IMR-90 (cell line): Measurements from ENCODE around the gene ARRDC2.

ENCODE experiments used
- BHLHE40 ChIP-seq: fragments of 150-350 bp; IDR thresholded peaks from 2 replicates; pipeline ENCODE4 v1.6.1; 2016; ENCODE audit warnings: mild to moderate bottlenecking, low read depth, low read length
- CEBPB ChIP-seq: IDR thresholded peaks from 2 replicates; pipeline ENCODE4 v1.6.1; 2012; ENCODE audit warnings: low read depth, low read length, improper control_type of control experiment
- CHD1 ChIP-seq: IDR thresholded peaks from 2 replicates; pipeline ENCODE4 v1.6.1; 2012; ENCODE audit warnings: low read depth, low read length, improper control_type of control experiment
- MXI1 ChIP-seq: IDR thresholded peaks from 2 replicates; pipeline ENCODE4 v1.6.1; 2012; ENCODE audit warnings: low read depth, mild to moderate bottlenecking, low read length, moderate library complexity, borderline replicate concordance
- POLR2A ChIP-seq: IDR thresholded peaks from 2 replicates; pipeline ENCODE4 v1.6.1; 2012; ENCODE audit warnings: mild to moderate bottlenecking, low read depth, low read length
- RAD21 ChIP-seq: IDR thresholded peaks from 2 replicates; pipeline ENCODE4 v1.6.1; 2012; ENCODE audit warnings: low read length, improper control_type of control experiment
- RCOR1 ChIP-seq: IDR thresholded peaks from 2 replicates; pipeline ENCODE4 v1.6.1; 2012; ENCODE audit warnings: mild to moderate bottlenecking, low read length, improper control_type of control experiment; ENCODE audit not compliant: insufficient replicate concordance
- RFX5 ChIP-seq: IDR thresholded peaks from 2 replicates; pipeline ENCODE4 v1.8.0; 2012; ENCODE audit warnings: low read depth, mild to moderate bottlenecking, low read length, moderate library complexity
- TF ChIP-seq, protein P1 (sequence below): conservative IDR thresholded peaks from 2 replicates; pipeline ENCODE4 v1.5.1; 2012; ENCODE audit warnings: mild to moderate bottlenecking, low read depth, low read length, improper control_type of control experiment
- TF ChIP-seq, protein P2 (sequence below): fragments of 150-350 bp; IDR thresholded peaks from 2 replicates; pipeline ENCODE4 v1.6.1; 2017; ENCODE audit warnings: mild to moderate bottlenecking, antibody characterized with exemption, low read length, low read depth
- TF ChIP-seq, protein P3 (sequence below): fragments of 150-350 bp; IDR thresholded peaks from 2 replicates; pipeline ENCODE4 v1.6.1; 2016; ENCODE audit warnings: low read depth, mild to moderate bottlenecking, low read length, moderate library complexity, borderline replicate concordance

DNA sequence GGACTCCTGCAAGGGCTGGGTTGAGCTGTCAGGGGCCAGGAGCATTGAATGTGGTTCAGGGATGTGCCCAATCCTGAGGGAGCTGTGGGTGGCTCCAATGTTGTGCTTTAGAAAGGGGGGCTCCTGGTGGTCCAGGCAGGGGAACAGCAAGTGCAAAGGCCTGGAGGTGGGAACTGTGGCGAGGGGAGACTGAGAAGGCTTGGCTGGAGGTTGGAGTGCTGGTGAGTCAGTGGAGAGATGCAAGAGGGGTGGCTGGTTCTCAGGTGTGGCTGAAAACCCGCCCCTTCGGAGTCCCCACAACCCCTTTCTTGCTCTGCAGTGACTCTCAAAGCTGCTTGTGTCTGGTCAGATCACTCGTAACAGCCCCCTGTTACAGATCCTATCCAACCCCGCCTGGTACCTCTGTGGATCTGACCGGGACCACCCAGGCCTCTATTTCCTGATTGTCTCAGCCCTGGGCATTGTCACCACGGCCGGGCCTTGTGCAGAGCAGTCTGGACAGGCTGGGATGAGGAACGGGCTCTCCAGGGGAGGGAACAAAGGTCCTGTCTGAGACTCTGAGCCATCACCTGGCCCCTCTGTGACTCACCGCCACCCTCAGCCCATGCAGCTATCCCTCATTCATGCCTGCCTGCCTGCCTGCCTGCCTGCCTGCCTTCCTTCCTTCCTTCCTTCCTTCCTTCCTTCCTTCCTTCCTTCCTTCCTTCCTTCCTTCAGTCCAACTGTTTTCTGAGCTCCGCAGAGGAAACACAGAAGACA lies 42.4 kb upstream of the ARRDC2 start:
- TF ChIP-seq, protein P1, sequence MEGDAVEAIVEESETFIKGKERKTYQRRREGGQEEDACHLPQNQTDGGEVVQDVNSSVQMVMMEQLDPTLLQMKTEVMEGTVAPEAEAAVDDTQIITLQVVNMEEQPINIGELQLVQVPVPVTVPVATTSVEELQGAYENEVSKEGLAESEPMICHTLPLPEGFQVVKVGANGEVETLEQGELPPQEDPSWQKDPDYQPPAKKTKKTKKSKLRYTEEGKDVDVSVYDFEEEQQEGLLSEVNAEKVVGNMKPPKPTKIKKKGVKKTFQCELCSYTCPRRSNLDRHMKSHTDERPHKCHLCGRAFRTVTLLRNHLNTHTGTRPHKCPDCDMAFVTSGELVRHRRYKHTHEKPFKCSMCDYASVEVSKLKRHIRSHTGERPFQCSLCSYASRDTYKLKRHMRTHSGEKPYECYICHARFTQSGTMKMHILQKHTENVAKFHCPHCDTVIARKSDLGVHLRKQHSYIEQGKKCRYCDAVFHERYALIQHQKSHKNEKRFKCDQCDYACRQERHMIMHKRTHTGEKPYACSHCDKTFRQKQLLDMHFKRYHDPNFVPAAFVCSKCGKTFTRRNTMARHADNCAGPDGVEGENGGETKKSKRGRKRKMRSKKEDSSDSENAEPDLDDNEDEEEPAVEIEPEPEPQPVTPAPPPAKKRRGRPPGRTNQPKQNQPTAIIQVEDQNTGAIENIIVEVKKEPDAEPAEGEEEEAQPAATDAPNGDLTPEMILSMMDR: no peak
- no peak for TF ChIP-seq RAD21
- TF ChIP-seq, protein P2, sequence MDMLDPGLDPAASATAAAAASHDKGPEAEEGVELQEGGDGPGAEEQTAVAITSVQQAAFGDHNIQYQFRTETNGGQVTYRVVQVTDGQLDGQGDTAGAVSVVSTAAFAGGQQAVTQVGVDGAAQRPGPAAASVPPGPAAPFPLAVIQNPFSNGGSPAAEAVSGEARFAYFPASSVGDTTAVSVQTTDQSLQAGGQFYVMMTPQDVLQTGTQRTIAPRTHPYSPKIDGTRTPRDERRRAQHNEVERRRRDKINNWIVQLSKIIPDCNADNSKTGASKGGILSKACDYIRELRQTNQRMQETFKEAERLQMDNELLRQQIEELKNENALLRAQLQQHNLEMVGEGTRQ: no peak
- TF ChIP-seq CEBPB: no peak
- TF ChIP-seq POLR2A: no peak
- TF ChIP-seq, protein P3, sequence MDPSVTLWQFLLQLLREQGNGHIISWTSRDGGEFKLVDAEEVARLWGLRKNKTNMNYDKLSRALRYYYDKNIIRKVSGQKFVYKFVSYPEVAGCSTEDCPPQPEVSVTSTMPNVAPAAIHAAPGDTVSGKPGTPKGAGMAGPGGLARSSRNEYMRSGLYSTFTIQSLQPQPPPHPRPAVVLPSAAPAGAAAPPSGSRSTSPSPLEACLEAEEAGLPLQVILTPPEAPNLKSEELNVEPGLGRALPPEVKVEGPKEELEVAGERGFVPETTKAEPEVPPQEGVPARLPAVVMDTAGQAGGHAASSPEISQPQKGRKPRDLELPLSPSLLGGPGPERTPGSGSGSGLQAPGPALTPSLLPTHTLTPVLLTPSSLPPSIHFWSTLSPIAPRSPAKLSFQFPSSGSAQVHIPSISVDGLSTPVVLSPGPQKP: no peak
- no peak for TF ChIP-seq BHLHE40
- no peak for TF ChIP-seq RFX5
- no peak for TF ChIP-seq CHD1
- no peak for TF ChIP-seq MXI1
- TF ChIP-seq RCOR1: no peak
